Panc1 (cell line): ENCODE measurements around the gene FRMD4A. TPM values are rescaled to one million over a fixed set of nuclear protein-coding genes. Genes with fewer than 3 reads are reported as not detected.

Source experiments
- ATAC-seq: fragments of 200-7000 bp; cut with Tn5 transposase; 2 replicates; pipeline ENCODE4 v1.9.1; 2020; ENCODE audit warnings: mild to moderate bottlenecking, moderate library complexity
- BruUV-seq: library from RNA; stranded (reverse); fragments of 400-500 nt; replicated peaks from 2 replicates; lab custom pipeline; 2021; lab: Mats Ljungman, UMichigan
- CTCF ChIA-PET: fragments of 300-600 bp; sonication (Branson Sonifier 250); formaldehyde crosslinking; loops from one replicate; lab custom pipeline; 2022; ENCODE audit warnings: antibody characterized with exemption; lab: Charles Lee
- POLR2A ChIA-PET: fragments of 300-600 bp; sonication (Branson Sonifier 250); formaldehyde crosslinking; loops from one replicate; lab custom pipeline; 2022; ENCODE audit warnings: antibody characterized with exemption; lab: Charles Lee
- DNase-seq: peaks from one replicate; pipeline ENCODE4 v3.0.0-alpha.2; 2010; ENCODE audit warnings: low read depth, low spot score
- H3K27ac ChIP-seq: 2 replicates; pipeline ENCODE4 v1.5.1; 2011; ENCODE audit warnings: mild to moderate bottlenecking, low read length, inconsistent platforms
- H3K27me3 ChIP-seq: fragments of 200-500 bp; sonication (Bioruptor generic); 2 replicates; pipeline ENCODE4 v1.6.0; 2014; ENCODE audit warnings: low read length, inconsistent platforms; ENCODE audit not compliant: control insufficient read depth, insufficient read depth
- H3K36me3 ChIP-seq: fragments of 200-500 bp; sonication (Bioruptor generic); 2 replicates; pipeline ENCODE4 v1.5.1; 2014; ENCODE audit warnings: inconsistent platforms, mild to moderate bottlenecking, low read length, moderate library complexity; ENCODE audit not compliant: control insufficient read depth, insufficient read depth
- H3K4me1 ChIP-seq: 2 replicates; pipeline ENCODE4 v1.5.1; 2011; ENCODE audit warnings: inconsistent platforms, mild to moderate bottlenecking, low read length, moderate library complexity; ENCODE audit not compliant: control insufficient read depth, insufficient read depth
- H3K4me3 ChIP-seq, 2 experiments: 2 replicates each; pipeline ENCODE4 v1.5.1; 2011 to 2012; ENCODE audit warnings: low read depth in 2 of 2, low read length in 2 of 2, mild to moderate bottlenecking in 2 of 2, inconsistent platforms in 1 of 2, moderate library complexity in 1 of 2
- H3K9me3 ChIP-seq: fragments of 200-500 bp; sonication (Bioruptor generic); 2 replicates; pipeline ENCODE4 v1.5.1; 2014; ENCODE audit warnings: low read depth, mild to moderate bottlenecking, inconsistent platforms, low read length, moderate library complexity; ENCODE audit not compliant: control insufficient read depth, insufficient read depth
- POLR2AphosphoS5 ChIP-seq: IDR thresholded peaks from 2 replicates; pipeline ENCODE4 v1.6.1; 2012; ENCODE audit warnings: mild to moderate bottlenecking, low read depth, low read length, moderate library complexity
- SIN3A ChIP-seq: IDR thresholded peaks from 2 replicates; pipeline ENCODE4 v1.6.1; 2012; ENCODE audit warnings: low read depth, mild to moderate bottlenecking, low read length, moderate library complexity, borderline replicate concordance; ENCODE audit not compliant: insufficient read depth
- TCF7L2 ChIP-seq: IDR thresholded peaks from 2 replicates; pipeline ENCODE4 v1.6.1; 2011; ENCODE audit warnings: mild to moderate bottlenecking, low read depth, low read length, inconsistent platforms
- in situ Hi-C: cut with HindIII; loops from 2 replicates; pipeline ENCODE4 v1.10.0; 2016; ENCODE audit warnings: low sequenced_read_pairs, low pct_unique_long_range_greater_than_20kb
- intact Hi-C: fragments of 100-400 bp; cut with micrococcal nuclease; formaldehyde crosslinking; loops from one replicate; pipeline ENCODE4 v1.10.0; 2022; ENCODE audit not compliant: unreplicated experiment
- total RNA-seq: library from RNA; stranded (reverse); gene quantifications from one replicate; pipeline ENCODE4 v1.2.1, GENCODE V29; 2021; ENCODE audit not compliant: unreplicated experiment
- TF ChIP-seq, protein P1 (sequence below), 2 experiments: IDR thresholded peaks; 2 replicates each; pipeline ENCODE4 v1.6.1; 2011 to 2012; ENCODE audit warnings: low read depth in 2 of 2, control low read depth in 1 of 2, low read length in 1 of 2, mild to moderate bottlenecking in 1 of 2, moderate library complexity in 1 of 2; ENCODE audit not compliant: insufficient read depth in 1 of 2
- TF ChIP-seq, protein P2 (sequence below): fragments of 450-650 bp; IDR thresholded peaks from 2 replicates; pipeline ENCODE4 v1.5.1; 2017; ENCODE audit warnings: mild to moderate bottlenecking

Gene FRMD4A
- total RNA-seq, 1 experiment from 2014 or later, result 7.1 TPM

DNA sequence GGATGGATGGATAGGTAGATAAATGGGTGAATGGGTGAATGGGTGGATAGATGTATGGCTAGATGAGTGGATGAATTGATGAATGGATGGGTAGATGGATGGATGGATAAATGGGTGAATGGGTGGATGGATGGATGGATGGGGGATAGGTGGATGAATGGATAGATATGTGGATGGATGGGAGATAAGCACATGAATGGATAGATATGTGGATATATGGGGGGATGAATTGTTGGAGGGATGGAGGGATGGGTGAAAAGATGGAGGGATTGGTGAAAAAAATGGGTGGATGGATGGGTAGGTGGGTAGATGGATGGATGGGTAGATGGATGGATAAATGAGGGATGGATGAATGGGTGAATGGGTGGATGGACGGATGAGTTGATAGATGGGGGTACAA lies 196.4 kb downstream of the FRMD4A start:
- no peak for DNase-seq
- Histone ChIP-seq H3K27ac (no peak overlapping the region), H3K27me3 (no peaks in the 10 kb centered on the region), H3K4me3 (no peak overlapping the region), H3K36me3 (no peaks in the 10 kb centered on the region), H3K9me3 (no peaks in the 10 kb centered on the region), H3K4me1 (no peaks in the 10 kb centered on the region)
- intact Hi-C loops, result no loop called here
- BruUV-seq, result no TSS peak
- ATAC-seq, result no peak
- CTCF ChIA-PET, result no interaction called here
- POLR2A ChIA-PET, result no interaction called here
- TF ChIP-seq, protein P1, sequence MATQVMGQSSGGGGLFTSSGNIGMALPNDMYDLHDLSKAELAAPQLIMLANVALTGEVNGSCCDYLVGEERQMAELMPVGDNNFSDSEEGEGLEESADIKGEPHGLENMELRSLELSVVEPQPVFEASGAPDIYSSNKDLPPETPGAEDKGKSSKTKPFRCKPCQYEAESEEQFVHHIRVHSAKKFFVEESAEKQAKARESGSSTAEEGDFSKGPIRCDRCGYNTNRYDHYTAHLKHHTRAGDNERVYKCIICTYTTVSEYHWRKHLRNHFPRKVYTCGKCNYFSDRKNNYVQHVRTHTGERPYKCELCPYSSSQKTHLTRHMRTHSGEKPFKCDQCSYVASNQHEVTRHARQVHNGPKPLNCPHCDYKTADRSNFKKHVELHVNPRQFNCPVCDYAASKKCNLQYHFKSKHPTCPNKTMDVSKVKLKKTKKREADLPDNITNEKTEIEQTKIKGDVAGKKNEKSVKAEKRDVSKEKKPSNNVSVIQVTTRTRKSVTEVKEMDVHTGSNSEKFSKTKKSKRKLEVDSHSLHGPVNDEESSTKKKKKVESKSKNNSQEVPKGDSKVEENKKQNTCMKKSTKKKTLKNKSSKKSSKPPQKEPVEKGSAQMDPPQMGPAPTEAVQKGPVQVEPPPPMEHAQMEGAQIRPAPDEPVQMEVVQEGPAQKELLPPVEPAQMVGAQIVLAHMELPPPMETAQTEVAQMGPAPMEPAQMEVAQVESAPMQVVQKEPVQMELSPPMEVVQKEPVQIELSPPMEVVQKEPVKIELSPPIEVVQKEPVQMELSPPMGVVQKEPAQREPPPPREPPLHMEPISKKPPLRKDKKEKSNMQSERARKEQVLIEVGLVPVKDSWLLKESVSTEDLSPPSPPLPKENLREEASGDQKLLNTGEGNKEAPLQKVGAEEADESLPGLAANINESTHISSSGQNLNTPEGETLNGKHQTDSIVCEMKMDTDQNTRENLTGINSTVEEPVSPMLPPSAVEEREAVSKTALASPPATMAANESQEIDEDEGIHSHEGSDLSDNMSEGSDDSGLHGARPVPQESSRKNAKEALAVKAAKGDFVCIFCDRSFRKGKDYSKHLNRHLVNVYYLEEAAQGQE (IDR thresholded peaks at IDR 0.05; ENCODE audit: insufficient read depth in 1 of 2, low read depth in 2 of 2, low read length in 1 of 2), result no peak
- TF ChIP-seq, protein P2, sequence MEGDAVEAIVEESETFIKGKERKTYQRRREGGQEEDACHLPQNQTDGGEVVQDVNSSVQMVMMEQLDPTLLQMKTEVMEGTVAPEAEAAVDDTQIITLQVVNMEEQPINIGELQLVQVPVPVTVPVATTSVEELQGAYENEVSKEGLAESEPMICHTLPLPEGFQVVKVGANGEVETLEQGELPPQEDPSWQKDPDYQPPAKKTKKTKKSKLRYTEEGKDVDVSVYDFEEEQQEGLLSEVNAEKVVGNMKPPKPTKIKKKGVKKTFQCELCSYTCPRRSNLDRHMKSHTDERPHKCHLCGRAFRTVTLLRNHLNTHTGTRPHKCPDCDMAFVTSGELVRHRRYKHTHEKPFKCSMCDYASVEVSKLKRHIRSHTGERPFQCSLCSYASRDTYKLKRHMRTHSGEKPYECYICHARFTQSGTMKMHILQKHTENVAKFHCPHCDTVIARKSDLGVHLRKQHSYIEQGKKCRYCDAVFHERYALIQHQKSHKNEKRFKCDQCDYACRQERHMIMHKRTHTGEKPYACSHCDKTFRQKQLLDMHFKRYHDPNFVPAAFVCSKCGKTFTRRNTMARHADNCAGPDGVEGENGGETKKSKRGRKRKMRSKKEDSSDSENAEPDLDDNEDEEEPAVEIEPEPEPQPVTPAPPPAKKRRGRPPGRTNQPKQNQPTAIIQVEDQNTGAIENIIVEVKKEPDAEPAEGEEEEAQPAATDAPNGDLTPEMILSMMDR, result no peak
- TF ChIP-seq TCF7L2, result no peak
- no peak for TF ChIP-seq SIN3A
- no peak for TF ChIP-seq POLR2AphosphoS5
- in situ Hi-C loops, result no loop called here

DNA sequence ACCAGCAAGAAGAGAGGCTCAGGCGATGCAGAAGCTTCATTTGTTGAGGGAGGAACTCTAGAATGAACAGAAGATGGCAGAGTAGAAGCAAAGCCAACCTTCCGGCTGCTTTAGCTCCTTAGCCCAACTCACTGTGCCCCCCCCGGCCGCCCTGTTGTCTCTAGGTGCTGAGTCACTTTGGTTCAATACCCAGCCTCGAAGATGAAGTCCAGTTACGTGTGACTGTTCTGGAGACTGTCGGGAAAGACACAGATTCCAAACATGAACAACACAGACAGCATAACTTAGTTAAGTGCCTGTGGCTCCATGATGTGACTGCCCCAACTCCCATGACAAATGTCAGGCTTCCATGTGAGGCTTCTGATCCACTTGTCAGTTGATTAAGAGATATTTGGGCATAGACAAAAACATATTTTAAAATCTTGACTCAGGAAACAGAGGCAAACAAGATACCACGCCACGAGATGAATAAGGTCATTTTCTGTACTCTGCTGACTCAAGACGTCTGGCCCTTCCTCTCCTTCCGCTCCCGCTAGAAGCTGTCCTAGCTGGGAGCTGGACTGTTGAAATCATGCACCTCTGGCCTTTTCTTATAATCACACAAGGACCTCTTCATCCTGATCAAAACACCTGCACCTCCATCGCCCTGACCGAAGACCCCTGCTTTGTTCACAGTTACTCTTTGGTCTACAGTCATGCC lies 199.3 kb downstream of the FRMD4A start:
- BruUV-seq, result no TSS peak
- Histone ChIP-seq H3K27me3 (no peaks in the 10 kb centered on the region), H3K36me3 (no peaks in the 10 kb centered on the region), H3K9me3 (no peaks in the 10 kb centered on the region), H3K4me3 (no peak overlapping the region), H3K27ac (no peak overlapping the region), H3K4me1 (no peaks in the 10 kb centered on the region)
- ATAC-seq, result no peak
- no peak for DNase-seq
- ChIA-PET POLR2A (interaction anchor here (0.6 kb wide), 1 partner anchor 100 kb away, joined by 4 read pairs; no protein-coding TSS in a partner anchor), CTCF (no interaction called here)
- intact Hi-C loops, result no loop called here
- no peak for TF ChIP-seq TCF7L2
- TF ChIP-seq SIN3A, result no peak
- no peak for TF ChIP-seq POLR2AphosphoS5
- TF ChIP-seq, protein P2, result no peak
- TF ChIP-seq, protein P1 (IDR thresholded peaks at IDR 0.05; ENCODE audit: insufficient read depth in 1 of 2, low read depth in 2 of 2, low read length in 1 of 2), result no peak
- in situ Hi-C loops, result no loop called here
